Measurements from ENCODE around the gene GPR135. TPM values are rescaled to one million over a fixed set of nuclear protein-coding genes. Genes with fewer than 3 reads are reported as not detected.

The GPR135 gene
- total RNA-seq, 1 donor = 5.1 TPM

DNA sequence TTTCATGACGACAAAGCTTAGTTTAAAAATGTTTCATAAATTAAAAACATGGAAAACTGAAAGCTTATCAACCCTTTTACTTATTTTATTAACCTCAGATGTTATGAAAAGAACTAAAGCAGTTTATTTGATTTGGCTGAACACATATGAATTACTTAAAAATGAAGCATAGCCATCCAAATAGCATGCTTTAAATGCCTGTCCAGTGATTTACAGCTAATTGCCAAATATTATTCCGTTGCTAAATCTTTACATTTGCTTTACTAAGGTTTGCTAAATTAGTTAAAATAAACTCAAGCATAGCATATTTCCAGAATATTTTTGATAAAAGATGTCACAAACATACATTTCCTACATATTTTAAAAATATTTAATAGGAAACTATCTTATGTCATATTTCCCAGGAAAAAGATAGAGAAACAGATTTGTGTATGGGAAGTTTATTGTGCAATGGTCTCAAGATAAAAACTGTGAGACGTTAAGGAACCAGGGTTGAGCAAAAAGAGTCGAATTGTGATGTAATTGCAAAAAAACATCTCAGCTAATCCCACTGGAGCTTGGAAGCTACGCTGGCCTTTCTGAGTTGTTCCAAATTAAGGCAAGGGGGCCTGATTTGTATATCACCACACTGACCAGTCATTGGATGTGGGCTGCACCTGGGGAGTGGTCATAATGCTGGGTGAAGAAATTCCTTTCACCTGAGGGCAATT lies 25.8 kb downstream of the GPR135 start:
- no peak overlapping the region for H3K4me3 ChIP-seq (ENCODE audit: insufficient read depth, low read length)

DNA sequence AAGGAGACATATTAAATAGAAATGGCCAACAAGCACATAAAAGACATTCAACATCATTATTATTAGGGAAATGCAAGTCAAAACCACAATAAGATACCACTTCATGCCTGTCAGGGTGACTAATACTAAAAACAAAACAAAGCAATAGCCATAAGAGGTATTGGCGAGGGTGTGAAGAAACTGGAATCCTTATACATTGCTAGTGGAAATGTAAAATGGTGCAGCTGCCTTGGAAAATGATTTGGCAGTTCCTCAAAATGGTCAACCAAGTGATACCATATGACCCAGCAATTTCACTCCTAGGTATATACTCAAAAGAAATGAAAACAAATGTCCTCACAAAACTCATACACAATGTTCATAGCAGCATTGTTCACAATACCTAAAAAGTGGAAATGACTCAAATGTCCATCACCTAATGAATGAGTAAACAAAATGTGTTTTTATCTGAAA lies 27.0 kb downstream of the GPR135 start:
- Histone ChIP-seq H3K4me2 (ENCODE audit: insufficient read depth, low read length) (peak overlapping the region; percentile 31), H3K9me3 (ENCODE audit: low read depth, low read length) (no peaks in the 10 kb centered on the region), H3K4me3 (ENCODE audit: insufficient read depth, low read length) (no peak overlapping the region), H3K4me1 (ENCODE audit: insufficient read depth, low read length) (peaks cover 26% of the 10 kb centered on the region), H3K36me3 (ENCODE audit: insufficient read depth, low read length) (no peaks in the 10 kb centered on the region), H3K27me3 (ENCODE audit: insufficient read depth, low read length) (no peaks in the 10 kb centered on the region), H4K20me1 (ENCODE audit: insufficient read depth, low read length) (no peaks in the 10 kb centered on the region), H3K27ac (ENCODE audit: low read depth, low read length) (peak overlapping the region; percentile 59), H3K79me2 (ENCODE audit: insufficient read depth, low read length) (no peaks in the 10 kb centered on the region), H2AFZ (ENCODE audit: low read length) (no peak overlapping the region)
- no peak for DNase-seq (ENCODE audit: insufficient read length, low spot score, missing footprints)
- no peak for TF ChIP-seq CTCF (IDR thresholded peaks at IDR 0.05; ENCODE audit: extremely low read depth, low read depth, low read length)

More for the DNA sequence above, 25.8 kb downstream of the GPR135 start:
- H3K4me2 ChIP-seq (ENCODE audit: insufficient read depth, low read length) = peak overlapping the region; percentile 31
- H3K27ac ChIP-seq (ENCODE audit: low read depth, low read length) = peak overlapping the region; percentile 59
- no peak for TF ChIP-seq CTCF (IDR thresholded peaks at IDR 0.05; ENCODE audit: extremely low read depth, low read depth, low read length)
- no peaks in the 10 kb centered on the region for H3K9me3 ChIP-seq (ENCODE audit: low read depth, low read length)
- H3K27me3 ChIP-seq (ENCODE audit: insufficient read depth, low read length) = no peaks in the 10 kb centered on the region
- H3K79me2 ChIP-seq (ENCODE audit: insufficient read depth, low read length) = no peaks in the 10 kb centered on the region
- no peak overlapping the region for H2AFZ ChIP-seq (ENCODE audit: low read length)
- no peaks in the 10 kb centered on the region for H3K36me3 ChIP-seq (ENCODE audit: insufficient read depth, low read length)
- no peaks in the 10 kb centered on the region for H4K20me1 ChIP-seq (ENCODE audit: insufficient read depth, low read length)
- H3K4me1 ChIP-seq (ENCODE audit: insufficient read depth, low read length) = peaks cover 26% of the 10 kb centered on the region
- no peak for DNase-seq (ENCODE audit: insufficient read length, low spot score, missing footprints)

GRCh38 chr14:59435987-59436386 lies 29.2 kb downstream of the GPR135 start:
- no peaks in the 10 kb centered on the region for H3K9me3 ChIP-seq (ENCODE audit: low read depth, low read length)
- no peaks in the 10 kb centered on the region for H4K20me1 ChIP-seq (ENCODE audit: insufficient read depth, low read length)
- DNase-seq (ENCODE audit: insufficient read length, low spot score, missing footprints) = no peak
- H3K27ac ChIP-seq (ENCODE audit: low read depth, low read length) = no peak overlapping the region
- no peaks in the 10 kb centered on the region for H3K79me2 ChIP-seq (ENCODE audit: insufficient read depth, low read length)
- H3K27me3 ChIP-seq (ENCODE audit: insufficient read depth, low read length) = no peaks in the 10 kb centered on the region
- no peak overlapping the region for H2AFZ ChIP-seq (ENCODE audit: low read length)
- H3K4me2 ChIP-seq (ENCODE audit: insufficient read depth, low read length) = no peak overlapping the region
- no peak for TF ChIP-seq CTCF (IDR thresholded peaks at IDR 0.05; ENCODE audit: extremely low read depth, low read depth, low read length)
- H3K36me3 ChIP-seq (ENCODE audit: insufficient read depth, low read length) = no peaks in the 10 kb centered on the region
- H3K4me3 ChIP-seq (ENCODE audit: insufficient read depth, low read length) = no peak overlapping the region
- peaks cover 26% of the 10 kb centered on the region for H3K4me1 ChIP-seq (ENCODE audit: insufficient read depth, low read length)

DNA sequence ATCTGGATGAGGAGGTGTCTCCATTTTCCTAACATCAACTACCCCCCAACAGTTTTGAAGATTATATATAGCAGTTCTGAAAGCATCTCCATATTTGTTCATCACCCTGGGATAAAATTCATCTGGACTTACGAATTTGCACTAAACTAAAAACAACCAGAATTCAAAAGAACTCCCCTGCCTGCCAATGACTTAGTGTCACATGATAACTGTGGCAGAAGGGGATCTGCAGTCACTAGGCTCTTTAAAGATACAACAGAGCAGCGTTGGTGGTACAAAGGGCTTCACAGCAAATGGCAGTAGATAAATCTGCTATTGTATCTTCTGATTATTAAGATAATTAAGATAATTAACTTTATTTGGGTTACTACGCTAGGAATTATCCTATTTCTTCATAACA lies 30.1 kb downstream of the GPR135 start:
- no peak overlapping the region for H3K4me2 ChIP-seq (ENCODE audit: insufficient read depth, low read length)
- H3K4me1 ChIP-seq (ENCODE audit: insufficient read depth, low read length) = peaks cover 23% of the 10 kb centered on the region
- H3K4me3 ChIP-seq (ENCODE audit: insufficient read depth, low read length) = no peak overlapping the region
- no peak overlapping the region for H2AFZ ChIP-seq (ENCODE audit: low read length)
- H3K79me2 ChIP-seq (ENCODE audit: insufficient read depth, low read length) = no peaks in the 10 kb centered on the region
- no peaks in the 10 kb centered on the region for H3K9me3 ChIP-seq (ENCODE audit: low read depth, low read length)
- no peaks in the 10 kb centered on the region for H3K36me3 ChIP-seq (ENCODE audit: insufficient read depth, low read length)
- no peak for TF ChIP-seq CTCF (IDR thresholded peaks at IDR 0.05; ENCODE audit: extremely low read depth, low read depth, low read length)
- no peaks in the 10 kb centered on the region for H3K27me3 ChIP-seq (ENCODE audit: insufficient read depth, low read length)
- no peak overlapping the region for H3K27ac ChIP-seq (ENCODE audit: low read depth, low read length)
- no peaks in the 10 kb centered on the region for H4K20me1 ChIP-seq (ENCODE audit: insufficient read depth, low read length)
- DNase-seq (ENCODE audit: insufficient read length, low spot score, missing footprints) = no peak

Measured in osteoblast (primary cell).